BJ (cell line): ENCODE results near the gene TPCN2. TPM values are rescaled to one million over a fixed set of nuclear protein-coding genes. Genes with fewer than 3 reads are reported as not detected.
"Not testable (repeated sequence)": the region's sequence is repeated elsewhere in the genome, so short reads cannot be mapped to it uniquely, and the experiment has no call there.

Experiments used
- CTCF ChIA-PET: fragments of 350-600 bp; formaldehyde crosslinking; extraction: SDS; loops from one replicate; lab custom pipeline; 2021; ENCODE audit warnings: antibody characterized with exemption, inconsistent platforms; lab: Yijun Ruan, JAX
- POLR2A ChIA-PET: fragments of 300-600 bp; sonication (Branson Sonifier 250); formaldehyde crosslinking; extraction: SDS; loops from one replicate; lab custom pipeline; 2021; ENCODE audit warnings: antibody characterized with exemption; lab: Charles Lee
- DNase-seq: peaks from one replicate; pipeline ENCODE4 v3.0.0-alpha.2; 2011; ENCODE audit warnings: low read depth
- H3K27me3 ChIP-seq: 2 replicates; pipeline ENCODE4 v1.6.0; 2011; ENCODE audit warnings: low read length; ENCODE audit not compliant: control insufficient read depth, insufficient read depth
- H3K36me3 ChIP-seq: 2 replicates; pipeline ENCODE4 v1.5.1; 2011; ENCODE audit warnings: low read length; ENCODE audit not compliant: control insufficient read depth, insufficient read depth
- H3K4me3 ChIP-seq: 2 replicates; pipeline ENCODE4 v1.5.1; 2011; ENCODE audit warnings: low read depth, mild to moderate bottlenecking, control low read depth, low read length
- polyA plus RNA-seq: library from polyadenylated mRNA; depleted of rRNA; stranded (reverse); fragments of >200 nt; gene quantifications from 2 replicates; pipeline ENCODE4 v1.2.3, GENCODE V29; 2011
- TF ChIP-seq, protein P1 (sequence below): IDR thresholded peaks from 2 replicates; pipeline ENCODE4 v1.5.1; 2011; ENCODE audit warnings: low read depth, mild to moderate bottlenecking, control low read depth, inconsistent platforms, low read length, moderate library complexity; ENCODE audit not compliant: insufficient read depth

The TPCN2 gene
- polyA plus RNA-seq, 1 experiment: 9.9 TPM

- POLR2A ChIA-PET: no interaction called here
These were observed 27.5 kb downstream of the TPCN2 start for GRCh38 chr11:69076129-69076791.

GRCh38 chr11:69076977-69077376 is 28.2 kb downstream of the TPCN2 start:
- DNase-seq, H3K4me3 ChIP-seq, H3K27me3 ChIP-seq, CTCF ChIA-PET, POLR2A ChIA-PET: not testable (repeated sequence)
- H3K36me3 ChIP-seq: peaks cover 37% of the 10 kb centered on the region

More at GRCh38 chr11:69076129-69076791, 27.5 kb downstream of the TPCN2 start:
- Histone ChIP-seq H3K27me3 (no peaks in the 10 kb centered on the region), H3K4me3 (no peak overlapping the region), H3K36me3 (peaks cover 37% of the 10 kb centered on the region)
- no peak for DNase-seq
- CTCF ChIA-PET: interaction anchor here (1.0 to 1.4 kb wide), 3 partner anchors 10 to 568 kb away, joined by 4 to 5 read pairs (median 5); partner anchors contain the start of gene MRGPRF
- TF ChIP-seq, protein P1, sequence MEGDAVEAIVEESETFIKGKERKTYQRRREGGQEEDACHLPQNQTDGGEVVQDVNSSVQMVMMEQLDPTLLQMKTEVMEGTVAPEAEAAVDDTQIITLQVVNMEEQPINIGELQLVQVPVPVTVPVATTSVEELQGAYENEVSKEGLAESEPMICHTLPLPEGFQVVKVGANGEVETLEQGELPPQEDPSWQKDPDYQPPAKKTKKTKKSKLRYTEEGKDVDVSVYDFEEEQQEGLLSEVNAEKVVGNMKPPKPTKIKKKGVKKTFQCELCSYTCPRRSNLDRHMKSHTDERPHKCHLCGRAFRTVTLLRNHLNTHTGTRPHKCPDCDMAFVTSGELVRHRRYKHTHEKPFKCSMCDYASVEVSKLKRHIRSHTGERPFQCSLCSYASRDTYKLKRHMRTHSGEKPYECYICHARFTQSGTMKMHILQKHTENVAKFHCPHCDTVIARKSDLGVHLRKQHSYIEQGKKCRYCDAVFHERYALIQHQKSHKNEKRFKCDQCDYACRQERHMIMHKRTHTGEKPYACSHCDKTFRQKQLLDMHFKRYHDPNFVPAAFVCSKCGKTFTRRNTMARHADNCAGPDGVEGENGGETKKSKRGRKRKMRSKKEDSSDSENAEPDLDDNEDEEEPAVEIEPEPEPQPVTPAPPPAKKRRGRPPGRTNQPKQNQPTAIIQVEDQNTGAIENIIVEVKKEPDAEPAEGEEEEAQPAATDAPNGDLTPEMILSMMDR: no peak

- TF ChIP-seq, protein P1: no peak
- ChIA-PET POLR2A (no interaction called here), CTCF (no interaction called here)
- H3K36me3 ChIP-seq: peaks cover 32% of the 10 kb centered on the region
- no peak overlapping the region for H3K4me3 ChIP-seq
- H3K27me3 ChIP-seq: no peaks in the 10 kb centered on the region
- no peak for DNase-seq
These were observed 29.8 kb downstream of the TPCN2 start for GRCh38 chr11:69078508-69078907.

- ChIA-PET CTCF (no interaction called here), POLR2A (no interaction called here)
- Histone ChIP-seq H3K4me3 (no peak overlapping the region), H3K36me3 (peaks cover 30% of the 10 kb centered on the region), H3K27me3 (no peaks in the 10 kb centered on the region)
- TF ChIP-seq, protein P1: no peak
- no peak for DNase-seq
These were observed 30.3 kb downstream of the TPCN2 start for GRCh38 chr11:69078930-69079605.

DNA sequence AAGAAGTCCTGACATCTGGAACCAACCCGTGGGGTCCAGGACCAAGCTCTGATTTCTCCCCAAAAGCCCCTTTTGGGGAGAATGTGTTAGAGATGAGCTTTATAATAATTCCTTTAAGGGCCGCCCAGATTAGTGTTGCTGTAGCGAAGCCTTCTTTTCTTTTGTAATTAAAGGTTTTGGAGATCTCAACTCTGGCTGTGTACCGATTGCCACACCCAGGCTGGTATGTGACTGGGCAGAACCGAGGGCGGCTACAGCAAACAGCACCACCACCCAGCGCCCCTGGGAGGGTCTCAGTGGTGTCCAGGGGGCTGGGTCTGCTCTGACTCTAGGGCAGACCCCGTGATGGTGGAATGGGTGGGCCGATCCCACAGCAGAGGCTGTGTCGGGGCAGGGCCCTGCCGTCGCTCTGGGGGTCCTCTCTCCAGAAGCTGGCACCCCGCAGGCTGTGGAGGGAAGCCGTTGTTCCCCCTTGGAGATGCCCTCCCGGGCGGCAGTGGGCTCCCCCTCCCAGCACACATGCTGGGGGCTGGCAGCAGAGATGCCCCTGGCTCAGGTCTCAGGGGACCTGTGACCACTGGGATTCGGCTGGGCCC is 31.0 kb downstream of the TPCN2 start:
- H3K4me3 ChIP-seq: no peak overlapping the region
- DNase-seq: no peak
- CTCF ChIA-PET: interaction anchor here (1.3 to 2.4 kb wide), 2 partner anchors 35 to 67 kb away, joined by 4 to 8 read pairs; partner anchors contain the start of gene MRGPRF
- TF ChIP-seq, protein P1: no peak
- no peaks in the 10 kb centered on the region for H3K27me3 ChIP-seq
- H3K36me3 ChIP-seq: peaks cover 32% of the 10 kb centered on the region
- POLR2A ChIA-PET: no interaction called here
